Posterior cingulate gyrus (tissue), 11 donors: ENCODE measurements around the gene NYAP1.
"Not testable (repeated sequence)": the region's sequence is repeated elsewhere in the genome, so short reads cannot be mapped to it uniquely, and the experiment has no call there.

Experiments used
- DNase-seq, 10 donors: peaks; one replicate each; pipeline versions ENCODE4 v3.0.0 to v3.0.0-alpha.2; 2020 to 2021; ENCODE audit warnings: mixed read lengths in 3 of 10
- intact Hi-C: fragments of 100-400 bp; cut with DNase I; formaldehyde crosslinking; loops from one replicate; pipeline ENCODE4 v1.15.1; 2023

The NYAP1 gene

DNA sequence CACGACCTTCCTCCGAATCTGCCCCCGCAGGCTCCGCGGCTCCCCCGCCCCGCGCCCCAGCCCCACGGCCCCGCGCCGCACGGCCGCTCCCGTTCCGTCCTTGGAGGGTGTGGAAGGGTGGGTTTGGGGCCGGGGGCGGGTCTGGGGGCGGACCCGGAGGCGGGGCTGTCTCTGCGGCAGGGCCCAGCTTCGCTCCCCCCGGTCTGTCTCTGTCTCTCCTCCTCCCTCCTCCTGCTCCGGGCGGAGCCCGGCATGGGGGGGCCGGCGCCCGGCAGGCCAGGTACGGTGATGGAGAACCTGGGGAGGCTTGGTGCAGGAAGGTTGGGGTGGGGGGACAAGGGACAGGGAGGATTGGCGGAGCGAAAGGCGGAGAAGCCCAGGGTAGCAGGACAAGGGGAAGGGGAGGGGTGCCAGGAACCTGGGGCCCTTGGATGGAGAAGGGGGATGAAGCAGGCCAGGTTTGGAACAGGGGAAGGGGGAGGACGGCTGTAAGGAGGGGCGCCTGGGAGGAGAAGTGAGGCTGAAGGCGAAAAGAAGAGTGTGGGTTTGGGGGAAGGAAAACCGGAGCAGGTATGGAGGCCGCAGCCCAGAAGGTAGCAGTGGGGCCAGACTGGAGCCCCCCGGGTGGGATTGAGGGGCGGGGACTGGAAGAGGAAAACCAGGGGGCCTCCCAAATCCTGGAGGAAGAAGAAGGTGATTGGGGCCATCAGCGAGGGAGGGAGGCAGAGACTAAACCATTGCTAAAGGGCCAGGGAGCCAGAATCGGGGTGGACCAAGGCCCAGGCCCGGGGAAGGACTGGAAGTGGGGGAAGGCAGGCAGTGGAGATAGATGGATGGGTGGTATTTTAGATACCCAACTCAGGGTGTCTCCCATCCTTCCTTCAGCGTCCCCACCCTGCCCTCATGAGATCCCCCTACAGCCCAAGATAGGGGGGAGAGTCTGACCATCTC, at the start of gene NYAP1:
NYAP1 (plus strand) TSS at position 206 of the 951 bp plus-strand sequence. CDS start 1,385 bp downstream, outside the sequence.
- peak in 9 of 10 donors; percentile 50 to 95 (median 67) for DNase-seq
- intact Hi-C loops = no loop called here

DNA sequence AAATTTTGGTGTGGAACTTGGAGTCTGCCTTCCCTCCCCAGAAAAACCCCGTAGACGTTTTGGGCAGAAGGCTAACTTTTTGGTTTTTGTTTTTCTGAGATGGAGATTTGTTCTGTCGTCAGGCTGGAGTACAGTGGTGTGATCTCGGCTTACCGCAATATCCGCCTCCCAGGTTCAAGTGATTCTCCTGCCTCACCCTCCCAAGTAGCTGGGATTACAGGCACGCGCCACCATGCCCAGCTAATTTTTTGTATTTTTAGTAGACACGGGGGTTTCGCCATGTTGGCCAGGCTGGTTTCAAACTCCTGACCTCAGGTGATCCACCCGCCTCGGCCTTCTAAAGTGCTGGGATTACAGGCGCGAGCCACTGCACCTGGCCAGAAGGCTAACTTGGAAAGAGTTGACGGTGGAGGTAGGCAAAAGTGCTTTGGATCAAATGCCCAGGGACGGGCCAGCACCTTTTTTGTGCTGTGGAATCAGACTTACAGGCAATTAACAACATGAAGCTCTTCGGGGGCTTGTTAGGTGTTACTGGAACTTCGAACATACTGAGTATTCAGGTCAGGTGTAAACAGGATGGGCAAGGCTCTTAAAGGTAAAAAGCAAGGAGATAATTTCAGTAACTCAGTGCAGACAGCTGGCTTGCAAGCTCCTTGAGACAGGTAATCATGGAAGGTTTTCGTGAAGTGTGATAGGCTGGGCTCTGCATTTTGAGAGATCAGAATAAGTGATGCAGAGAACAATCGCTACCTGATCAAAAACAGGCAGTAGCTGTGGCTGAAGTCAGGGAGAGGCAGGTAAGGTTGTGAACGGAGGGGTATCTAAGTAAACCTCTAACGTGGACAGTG, 49.2 kb upstream of the NYAP1 start:
- intact Hi-C loops = no loop called here
- no peak for DNase-seq

DNA sequence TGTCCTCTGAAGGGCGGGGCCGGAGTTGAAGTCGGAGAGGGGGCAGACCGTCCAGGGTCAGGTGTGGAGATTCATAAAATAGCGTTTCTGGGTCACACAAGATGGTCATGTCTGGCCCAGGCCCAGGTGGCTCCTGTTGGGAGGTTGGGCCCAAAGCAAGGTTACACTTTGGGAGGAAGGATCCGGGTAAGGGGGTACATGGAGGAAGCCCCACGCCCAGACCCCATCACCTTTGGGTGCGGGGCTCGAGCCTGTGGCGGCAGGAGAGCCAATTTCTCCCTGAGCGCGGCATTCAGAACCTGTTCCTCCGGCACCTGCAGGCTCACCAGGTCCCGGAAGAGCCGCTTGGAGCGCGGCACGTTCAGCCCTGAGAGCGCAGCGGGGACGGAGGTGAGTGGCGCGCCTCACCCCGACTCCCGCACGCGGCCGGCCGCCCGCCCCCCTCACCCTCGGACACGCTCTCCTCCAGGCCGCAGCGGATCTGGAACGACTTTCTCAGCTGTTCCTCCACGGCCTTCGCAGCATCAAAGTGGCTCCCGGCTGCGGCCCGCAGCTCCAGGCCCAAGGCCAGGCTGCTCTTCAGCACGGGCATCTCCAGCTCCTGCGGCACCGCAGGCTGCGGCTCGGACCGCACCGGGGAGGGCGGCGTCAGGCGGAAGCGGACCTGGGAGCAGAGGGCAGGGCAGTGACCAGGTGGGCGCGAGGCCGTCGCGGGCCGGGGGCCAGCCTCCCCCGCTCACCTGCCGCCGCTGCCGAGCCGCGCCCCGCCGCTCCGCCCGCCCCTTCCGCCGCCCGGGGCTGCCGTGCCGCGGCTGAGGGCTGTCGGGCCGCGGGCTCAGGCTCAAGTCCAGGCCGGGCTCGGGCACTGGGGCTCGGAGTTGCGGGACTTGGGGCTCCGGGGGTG, 48.1 kb upstream of the NYAP1 start:
- DNase-seq = peak in 2 of 10 donors; percentile 10 to 73
- intact Hi-C loops = no loop called here

DNA sequence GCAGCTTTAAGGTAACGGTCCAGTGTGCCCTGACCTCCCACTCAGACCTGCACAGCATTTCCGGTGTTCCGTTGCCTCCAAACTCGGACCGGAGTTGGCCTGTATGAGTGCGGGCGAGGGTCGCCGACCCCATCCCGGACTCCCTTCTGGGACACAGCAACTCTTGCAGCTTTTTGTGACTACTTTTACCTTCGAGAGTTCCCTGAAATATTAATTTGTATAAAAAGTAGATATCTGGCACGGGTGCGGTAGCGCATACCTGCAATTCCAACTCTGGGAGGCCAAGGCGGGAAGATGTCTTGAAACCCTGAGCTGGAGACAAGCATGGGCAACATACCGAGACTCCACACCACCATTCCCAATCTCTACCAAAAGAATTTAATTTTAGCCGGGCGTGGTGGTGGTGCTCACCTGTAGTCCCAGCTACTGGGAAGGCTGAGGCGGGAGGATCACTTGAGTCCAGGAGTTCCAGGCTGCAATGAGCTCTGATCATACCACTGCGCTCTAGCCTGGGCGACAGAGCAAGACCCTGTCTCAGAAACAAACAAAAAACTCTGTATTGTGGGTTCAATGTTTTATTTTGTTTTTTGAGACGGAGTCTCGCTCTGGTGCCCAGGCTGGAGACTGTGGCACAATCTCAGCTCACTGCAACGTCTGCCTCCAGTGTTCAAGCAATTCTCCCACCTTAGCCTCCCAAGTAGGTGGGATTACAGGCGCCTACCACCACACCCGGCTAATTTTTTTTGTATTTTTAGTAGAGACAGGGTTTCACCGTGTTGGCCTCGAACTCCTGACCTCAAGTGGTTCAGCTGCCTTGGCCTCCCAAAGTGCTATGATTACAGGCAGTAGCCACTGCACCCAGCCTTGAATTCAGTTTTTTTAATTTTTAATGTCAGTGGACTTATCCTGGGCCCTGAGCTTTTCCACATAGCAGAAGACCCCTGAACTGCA, 46.3 kb upstream of the NYAP1 start:
- peak in 2 of 10 donors; percentile 68 to 70 for DNase-seq
- intact Hi-C loops = no loop called here

DNA sequence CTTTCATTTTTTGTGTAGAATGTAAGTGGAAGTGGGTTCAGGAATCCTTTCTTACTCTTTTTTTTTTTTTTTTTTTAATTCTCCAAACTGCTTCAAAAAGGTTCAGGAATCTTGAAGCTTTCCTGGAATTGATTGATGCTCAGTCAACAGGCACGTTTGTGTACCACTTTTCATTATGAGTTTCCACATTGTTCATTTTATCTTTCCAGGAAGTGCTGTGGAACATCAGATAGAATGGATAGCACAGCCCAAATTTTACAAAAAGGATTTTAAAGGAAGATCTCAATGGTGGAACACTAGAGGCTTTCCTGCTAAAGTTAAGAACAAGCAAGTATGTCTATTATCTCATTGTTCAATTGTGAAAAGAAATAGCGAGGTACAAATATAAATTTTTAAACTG, 45.6 kb upstream of the NYAP1 start:
- intact Hi-C loops = no loop called here
- DNase-seq = no peak

DNA sequence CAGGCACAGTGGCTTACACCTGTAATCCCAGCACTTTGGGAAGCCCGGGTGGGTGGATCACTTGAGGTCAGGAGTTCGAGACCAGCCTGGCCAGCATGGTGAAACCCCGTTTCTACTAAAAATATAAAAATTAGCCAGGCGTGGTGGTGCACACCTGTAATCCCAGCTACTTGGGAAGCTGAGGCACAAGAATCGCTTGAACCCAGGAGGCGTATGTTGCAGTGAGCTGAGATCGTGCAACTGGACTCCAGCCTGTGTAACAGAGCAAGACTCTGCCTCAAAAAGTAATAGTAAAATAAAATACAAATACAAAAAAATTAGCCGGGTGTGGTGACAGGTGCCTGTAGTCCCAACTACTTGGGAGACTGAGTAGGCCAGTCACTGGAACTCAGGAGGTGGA, 45.0 kb upstream of the NYAP1 start:
- DNase-seq = peak in 2 of 10 donors; percentile 8 to 15

DNA sequence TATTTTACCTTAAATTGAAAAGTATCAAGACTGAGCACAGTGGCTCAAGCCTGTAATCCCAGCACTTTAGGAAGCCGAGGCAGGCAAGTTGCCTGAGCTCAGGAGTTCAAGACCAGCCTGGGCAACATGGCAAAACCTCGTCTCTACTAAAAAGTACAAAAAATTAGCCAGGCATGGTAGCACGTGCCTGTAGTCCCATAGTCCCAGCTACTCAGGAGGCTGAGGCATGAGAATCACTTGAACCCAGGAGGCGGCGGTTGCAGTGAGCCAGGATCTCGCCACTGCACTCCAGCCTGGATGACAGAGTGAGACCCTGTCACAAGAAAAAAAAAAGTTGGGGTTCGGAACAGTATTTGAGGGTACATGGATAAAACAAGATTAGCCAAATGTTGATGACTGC, 44.5 kb upstream of the NYAP1 start:
- DNase-seq = peak in 2 of 10 donors; percentile 31 to 45
- intact Hi-C loops = not testable (repeated sequence)

More for the DNA sequence above, 45.0 kb upstream of the NYAP1 start:
- intact Hi-C loops = not testable (repeated sequence)

DNA sequence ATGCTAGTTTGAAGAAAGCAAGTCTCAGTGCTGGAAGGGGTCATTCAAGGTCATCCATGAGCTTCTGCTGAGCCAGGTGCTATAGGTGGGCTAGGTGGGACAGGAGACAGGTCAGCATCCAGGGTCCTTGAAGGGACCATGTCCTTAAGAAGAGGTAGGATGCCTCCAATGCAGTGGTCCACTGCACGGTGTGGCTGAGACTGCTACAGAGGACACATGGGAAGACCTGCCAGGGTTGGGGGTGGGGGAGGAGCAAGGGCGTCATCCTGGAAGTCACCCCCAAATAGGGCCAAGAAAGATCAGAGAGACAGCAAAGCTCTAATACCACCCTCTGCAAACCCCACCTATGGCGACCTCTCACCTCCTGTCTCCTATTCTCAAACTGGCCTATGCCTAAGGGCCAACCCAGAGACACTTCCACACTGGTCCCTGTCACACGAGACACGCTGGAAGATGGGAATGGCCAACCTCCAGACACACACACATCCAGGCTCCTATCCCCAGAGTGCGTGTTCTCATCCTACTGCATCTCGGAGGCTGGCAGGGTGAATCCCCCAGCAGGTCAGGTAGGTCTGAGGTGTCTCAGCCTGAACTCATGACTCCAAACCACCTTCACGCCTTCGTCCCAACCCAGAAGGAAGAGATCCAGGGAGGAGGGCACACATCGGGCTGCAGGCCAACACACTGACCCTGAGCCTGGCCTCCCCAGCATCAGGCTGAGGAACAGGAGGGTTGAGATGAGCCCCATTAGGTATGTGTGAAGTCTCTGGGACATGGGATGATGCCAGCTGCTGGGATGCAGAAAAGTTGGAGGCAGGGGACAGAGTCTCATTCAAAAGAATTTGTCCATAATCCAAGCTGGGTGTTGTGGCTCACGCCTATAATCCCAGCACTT, 41.8 kb upstream of the NYAP1 start:
- intact Hi-C loops = no loop called here
- DNase-seq = peak in 1 of 10 donors; percentile 53

DNA sequence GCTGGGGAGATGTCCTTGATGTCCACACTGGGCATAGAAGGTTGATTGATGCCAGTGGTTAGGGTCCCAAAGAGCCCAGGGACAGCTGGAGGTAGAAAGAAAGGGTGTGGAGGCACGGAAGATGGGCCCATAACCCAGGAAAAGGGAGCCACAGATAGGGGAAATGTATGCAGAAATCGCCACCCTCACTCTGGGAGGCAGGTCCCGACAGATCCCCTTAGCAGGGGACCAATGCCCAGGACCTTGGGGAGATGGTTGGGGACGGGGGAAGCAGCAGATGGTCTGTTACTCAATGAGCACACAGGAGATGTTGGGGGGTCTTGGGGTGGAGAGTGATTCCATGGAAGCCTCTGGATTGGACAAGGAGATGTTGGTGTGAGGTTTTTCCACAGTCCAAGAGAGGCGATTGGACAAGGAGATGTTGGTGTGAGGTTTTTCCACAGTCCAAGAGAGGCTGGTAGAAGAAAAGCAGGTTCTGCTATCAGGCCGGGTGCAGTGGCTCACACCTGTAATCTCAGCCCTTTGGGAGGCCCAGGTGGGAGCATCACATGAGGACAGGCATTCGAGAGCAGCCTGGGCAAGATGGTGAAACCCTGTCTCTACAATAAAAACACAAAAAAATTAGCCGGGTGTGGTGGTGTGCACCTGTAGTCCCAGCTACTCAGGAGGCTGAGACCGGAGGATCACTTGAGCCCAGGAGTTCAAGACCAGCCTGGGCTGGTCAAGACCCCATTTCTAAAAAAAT, 40.5 kb upstream of the NYAP1 start:
- intact Hi-C loops = no loop called here

DNA sequence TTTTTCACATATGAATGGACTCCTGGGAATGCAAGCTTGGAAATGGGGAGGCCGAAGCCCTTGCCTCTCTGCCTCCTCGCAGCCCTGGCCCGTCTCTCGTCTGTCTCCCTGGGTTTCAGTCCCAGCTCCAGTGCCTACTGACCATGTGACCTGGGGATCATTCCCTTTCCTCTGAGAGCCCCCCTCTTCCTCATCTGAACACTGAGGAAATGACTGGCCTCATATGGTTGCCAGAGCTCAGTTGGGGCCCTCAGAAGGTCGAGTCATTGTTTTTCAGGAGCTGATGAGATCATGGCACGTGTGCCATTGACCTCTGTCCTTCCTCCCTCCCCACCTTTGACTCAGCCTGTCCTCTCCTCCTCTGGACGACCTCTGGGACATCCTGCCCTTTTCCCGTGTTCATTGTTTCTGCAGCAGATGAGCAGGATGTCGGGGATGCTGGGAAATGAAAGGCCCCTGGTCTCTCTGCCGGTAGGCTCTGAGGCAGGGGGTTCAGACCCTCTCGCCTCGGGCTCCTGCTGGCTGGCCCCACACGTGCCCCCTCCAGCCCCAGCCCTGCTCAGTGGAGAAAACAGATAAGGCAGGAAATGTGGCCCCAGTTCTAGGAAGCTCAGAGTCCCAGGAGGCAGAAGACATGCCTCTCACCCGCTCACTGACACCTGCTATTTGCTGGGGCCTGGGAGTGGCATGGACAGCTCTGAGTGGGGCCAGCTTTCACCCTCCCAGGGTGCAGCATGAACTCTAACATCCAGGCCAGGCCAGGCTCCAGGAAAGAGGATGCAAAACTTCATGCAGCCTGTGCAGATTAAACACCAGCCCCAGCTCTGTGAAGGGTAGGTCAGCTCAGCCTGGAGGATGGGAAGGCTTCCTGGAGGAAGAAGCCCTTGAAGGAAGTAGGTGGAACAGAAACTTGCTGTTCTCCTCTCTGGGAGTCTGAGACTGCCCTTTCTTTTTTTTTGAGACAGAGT, 39.1 kb upstream of the NYAP1 start:
- peak in 2 of 10 donors; percentile 40 to 50 for DNase-seq
- intact Hi-C loops = no loop called here

More for the DNA sequence above, 40.5 kb upstream of the NYAP1 start:
- peak in 1 of 10 donors; percentile 37 for DNase-seq

DNA sequence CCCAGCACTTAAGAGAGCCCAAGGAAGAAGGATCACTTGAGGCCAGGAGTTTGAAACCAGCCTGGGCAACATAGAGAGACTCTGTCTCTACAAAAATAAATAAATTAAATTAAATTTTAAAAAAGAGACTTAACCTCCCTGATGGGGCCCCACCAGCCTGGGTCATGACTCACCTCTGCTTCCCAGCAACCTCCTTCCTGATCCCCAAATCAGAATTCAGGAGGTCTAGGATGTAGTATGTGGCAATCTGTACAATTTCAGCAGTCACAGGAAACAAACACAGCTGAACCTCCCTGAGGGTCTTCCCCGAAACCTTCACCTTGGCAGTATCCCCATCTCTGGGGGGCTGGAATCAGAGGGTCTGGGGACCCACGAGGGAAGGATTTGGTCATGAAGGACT, 37.7 kb upstream of the NYAP1 start:
- DNase-seq = peak in 1 of 10 donors; percentile 27
- intact Hi-C loops = no loop called here

DNA sequence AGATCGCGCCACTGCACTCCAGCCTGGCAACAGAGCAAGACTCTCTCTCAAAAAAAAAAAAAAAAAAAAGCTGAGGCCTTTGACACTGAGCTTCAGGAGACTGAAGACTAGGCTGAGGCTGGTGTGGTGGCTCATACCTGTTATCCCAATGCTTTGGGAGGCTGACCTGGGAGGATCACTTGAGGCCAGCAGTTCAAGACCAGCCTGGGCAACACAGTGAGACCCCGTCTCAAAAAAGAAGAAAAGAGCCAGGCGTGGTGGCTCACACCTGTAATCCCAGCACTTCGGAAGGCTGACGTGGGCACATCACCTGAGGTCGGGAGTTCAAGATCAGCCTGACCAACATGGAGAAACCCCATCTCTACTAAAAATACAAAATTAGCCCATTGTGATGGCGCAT, 36.4 kb upstream of the NYAP1 start:
- intact Hi-C loops = not testable (repeated sequence)
- peak in 3 of 10 donors; percentile 4 to 55 (median 46) for DNase-seq

DNA sequence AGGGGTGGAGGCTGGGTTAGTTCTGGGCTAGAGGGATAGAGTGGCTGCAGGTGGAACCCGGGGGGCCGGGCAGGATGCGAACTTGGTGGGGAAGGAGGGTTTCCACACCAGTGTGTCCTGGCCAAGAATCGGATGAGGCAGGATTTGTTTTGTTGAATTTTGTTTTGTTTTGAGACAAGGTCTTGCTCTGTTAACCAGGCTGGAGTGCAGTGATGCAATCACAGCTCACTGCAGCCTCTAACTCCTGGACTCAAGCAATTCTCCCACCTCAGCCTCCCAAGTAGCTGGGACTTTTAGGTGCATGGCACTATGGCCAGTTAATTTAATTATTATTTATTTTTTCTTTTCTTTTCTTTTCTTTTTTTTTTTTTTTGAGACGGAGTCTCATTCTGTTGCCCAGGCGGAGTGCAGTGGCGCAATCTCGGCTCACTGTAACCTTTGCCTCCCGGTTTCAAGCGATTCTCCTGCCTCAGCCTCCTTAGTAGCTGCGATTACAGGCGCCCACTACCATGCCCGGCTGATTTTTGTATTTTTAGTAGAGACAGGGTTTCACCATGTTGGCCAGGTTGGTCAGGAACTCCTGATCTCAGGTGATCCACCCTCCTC, 34.4 kb upstream of the NYAP1 start:
- no peak for DNase-seq
- intact Hi-C loops = no loop called here

DNA sequence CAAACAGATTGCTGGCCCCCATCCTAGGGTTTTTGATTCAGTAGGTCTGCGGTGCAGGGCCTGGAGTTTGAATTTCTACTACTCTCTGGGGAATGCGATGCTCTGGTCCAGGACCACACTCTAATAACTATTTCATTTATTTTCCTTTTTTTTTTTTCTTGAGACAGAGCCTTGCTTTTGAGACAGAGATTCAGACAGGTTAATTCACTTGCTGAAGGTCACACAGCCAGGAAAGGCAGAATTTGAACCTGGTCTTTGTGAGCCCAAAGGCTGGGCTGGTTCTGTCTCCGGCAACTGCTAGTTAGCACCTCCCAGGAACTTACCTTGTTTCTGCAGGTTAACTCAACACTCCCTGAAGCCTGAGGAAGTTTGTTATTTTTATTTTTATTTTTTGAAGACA, 31.2 kb upstream of the NYAP1 start:
- no peak for DNase-seq
- intact Hi-C loops = no loop called here

DNA sequence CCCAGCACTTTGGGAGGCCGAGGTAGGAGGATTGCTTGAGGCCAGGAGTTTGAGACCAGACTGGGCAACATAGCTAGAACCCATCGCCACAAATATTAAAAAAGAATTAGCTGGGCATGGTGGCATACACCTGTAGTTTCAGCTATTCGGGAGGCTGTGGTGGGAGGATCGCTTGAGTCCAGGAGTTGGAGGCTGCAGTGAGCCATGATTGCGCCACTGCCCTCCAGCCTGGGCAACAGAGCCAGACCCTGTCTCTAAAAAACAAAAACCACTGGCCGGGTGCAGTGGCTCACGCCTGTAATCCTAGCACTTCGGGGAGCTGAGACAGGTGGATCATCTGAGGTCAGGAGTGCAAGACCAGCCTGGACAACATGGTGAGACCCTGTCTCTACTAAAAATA, 29.9 kb upstream of the NYAP1 start:
- DNase-seq, intact Hi-C loops: not testable (repeated sequence)

DNA sequence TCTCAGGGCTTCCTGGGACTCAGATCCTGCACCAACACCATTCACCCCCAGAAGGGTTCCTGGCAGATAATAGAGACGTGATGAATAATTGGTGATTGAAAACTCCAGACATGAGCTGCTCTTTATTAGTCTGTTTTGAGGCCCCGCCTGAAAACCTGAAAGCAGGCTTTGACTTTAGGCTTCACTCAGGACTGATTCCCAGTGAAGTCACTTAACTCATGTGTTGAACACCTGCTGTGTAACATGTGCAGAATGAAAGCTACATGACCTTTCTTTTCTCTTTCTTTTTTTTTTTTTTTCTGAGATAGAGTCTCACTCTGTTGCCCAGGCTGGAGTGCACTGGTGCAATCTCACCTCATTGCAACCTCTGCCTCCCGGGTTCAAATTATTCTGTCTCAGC, 28.5 kb upstream of the NYAP1 start:
- no peak for DNase-seq
- intact Hi-C loops = no loop called here
